NCI-H1105 treated with DMSO at 0.1 percent for 48 hours (cell line): ENCODE data around the gene SPO11.
"Not testable (repeated sequence)": the region's sequence is repeated elsewhere in the genome, so short reads cannot be mapped to it uniquely, and the experiment has no call there.

Experiments
- DNase-seq: peaks from one replicate; lab custom pipeline; 2025; lab: John Stamatoyannopoulos, UW

SPO11 gene

DNA sequence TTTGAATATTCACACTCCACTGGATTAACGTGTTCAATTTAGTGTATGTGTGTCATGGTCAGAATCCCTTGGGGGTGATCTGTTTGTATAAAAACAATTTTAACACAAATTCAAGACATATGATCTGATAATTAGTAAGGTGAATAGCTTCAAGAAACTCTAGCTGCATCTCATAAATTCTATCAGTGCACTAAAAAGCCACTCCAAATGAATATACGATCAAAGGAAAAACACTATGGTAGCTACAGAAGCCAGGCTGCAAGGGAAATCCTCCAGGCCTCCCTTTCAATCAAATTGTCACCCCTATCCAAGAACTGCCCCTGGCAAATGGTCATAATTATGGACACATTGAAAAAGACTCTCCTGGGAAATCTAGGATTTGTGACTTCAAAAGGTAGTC, 12.1 kb downstream of the SPO11 start:
- DNase-seq: no peak

- DNase-seq: no peak
Observed at GRCh38 chr20:57342829-57343228, 13.2 kb downstream of the SPO11 start.

DNA sequence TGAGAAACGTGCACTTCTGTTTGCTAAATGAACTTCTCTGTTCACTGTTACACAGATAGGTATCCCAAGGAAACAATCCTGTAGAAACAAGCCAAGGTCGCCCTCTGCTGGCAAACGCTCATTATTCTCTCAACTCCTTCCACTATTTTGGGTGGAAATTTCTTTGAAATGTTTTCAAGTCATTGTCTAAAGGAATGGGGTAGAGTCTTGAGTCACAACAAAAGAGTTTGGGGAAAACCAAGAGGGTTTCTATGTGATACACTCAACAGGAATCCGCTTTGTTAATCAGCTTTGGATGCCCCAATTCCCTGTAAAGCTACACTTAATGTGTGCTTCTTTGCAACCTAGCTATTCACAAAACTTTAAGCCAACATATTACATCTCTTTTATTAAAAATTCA, 16.9 kb downstream of the SPO11 start:
- DNase-seq: peak; percentile 46

- no peak for DNase-seq
Observed at GRCh38 chr20:57347393-57347792, 17.8 kb downstream of the SPO11 start.

- not testable (repeated sequence) for DNase-seq
Observed at GRCh38 chr20:57348200-57348921, 18.8 kb downstream of the SPO11 start.

- DNase-seq: not testable (repeated sequence)
Observed at GRCh38 chr20:57348922-57349574, 19.4 kb downstream of the SPO11 start.

DNA sequence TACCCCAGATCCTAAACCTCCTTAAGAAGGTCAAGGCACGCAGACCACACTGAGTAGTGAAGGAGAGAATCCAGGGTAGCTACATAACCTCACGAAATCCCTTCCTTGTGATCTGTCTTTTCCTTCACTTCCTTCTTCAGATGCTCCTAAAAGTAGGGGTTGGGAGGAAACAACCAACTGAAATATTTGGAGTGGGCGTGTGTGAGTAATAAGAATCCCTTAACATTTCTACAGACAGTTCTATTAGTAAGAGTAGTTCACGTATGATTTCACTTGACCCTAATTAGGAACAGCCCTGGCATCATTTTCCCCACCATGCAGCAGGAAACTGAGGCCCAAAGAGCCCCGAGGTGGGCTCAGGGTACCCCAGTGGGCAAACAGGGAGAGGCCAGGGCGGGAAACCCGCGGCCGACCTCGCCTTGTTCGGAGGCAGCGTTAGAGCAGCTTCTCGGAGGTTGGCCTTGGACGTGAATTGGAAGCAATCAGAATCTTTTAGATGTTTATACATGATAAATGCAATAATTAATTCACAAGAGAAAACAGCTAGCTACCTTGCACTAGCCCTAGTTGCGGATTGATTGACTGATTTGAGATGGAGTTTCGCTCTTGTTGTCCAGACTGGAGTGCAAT, 20.6 kb downstream of the SPO11 start:
- DNase-seq: no peak

DNA sequence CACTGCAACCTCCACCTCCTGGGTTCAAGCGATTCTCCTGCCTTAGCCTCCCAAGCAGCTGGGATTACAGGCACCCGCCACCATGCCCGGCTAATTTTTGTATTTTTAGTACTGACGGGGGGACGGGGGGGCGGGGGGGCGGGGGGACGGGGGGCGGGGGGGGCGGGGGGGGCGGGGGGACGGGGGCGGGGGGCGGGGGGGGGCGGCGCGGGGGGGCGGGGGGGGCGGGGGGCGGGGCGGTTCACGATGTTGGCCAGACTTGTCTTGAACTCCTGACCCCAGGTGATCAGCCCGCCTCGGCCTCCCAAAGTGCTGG, 21.1 kb downstream of the SPO11 start:
- DNase-seq: not testable (repeated sequence)

- peak; percentile 91 for DNase-seq
Observed at GRCh38 chr20:57351042-57351783, 21.6 kb downstream of the SPO11 start, which contains the start of gene RAE1. RAE1 (plus strand) TSS chr20:57351255; CDS start chr20:57354039, 2,784 bp downstream.

DNA sequence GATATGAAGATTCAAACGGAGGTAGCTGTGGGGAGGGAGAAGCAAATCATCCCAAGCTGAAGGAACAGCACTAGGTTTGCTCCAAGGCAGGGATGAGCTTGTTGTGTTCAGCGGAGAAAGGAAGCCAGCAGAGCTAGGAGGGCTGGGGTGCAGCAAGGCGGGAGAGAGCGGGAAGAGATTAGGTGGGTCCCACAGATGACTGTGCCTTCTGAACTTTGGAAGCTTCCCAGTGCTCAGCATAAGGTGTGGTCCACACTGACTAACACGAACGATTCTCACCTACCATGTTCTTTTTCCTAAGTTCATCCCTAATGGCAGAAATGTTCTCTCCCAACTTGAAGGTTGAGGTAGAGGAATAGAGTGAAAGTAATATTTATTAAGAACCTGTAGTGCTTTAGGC, 22.7 kb downstream of the SPO11 start:
- DNase-seq: no peak

- DNase-seq: no peak
Observed at GRCh38 chr20:57353351-57353750, 23.7 kb downstream of the SPO11 start.

- DNase-seq: no peak
Observed at GRCh38 chr20:57361517-57361916, 31.9 kb downstream of the SPO11 start.

GRCh38 chr20:57364451-57364850, 34.8 kb downstream of the SPO11 start:
- DNase-seq: no peak

DNA sequence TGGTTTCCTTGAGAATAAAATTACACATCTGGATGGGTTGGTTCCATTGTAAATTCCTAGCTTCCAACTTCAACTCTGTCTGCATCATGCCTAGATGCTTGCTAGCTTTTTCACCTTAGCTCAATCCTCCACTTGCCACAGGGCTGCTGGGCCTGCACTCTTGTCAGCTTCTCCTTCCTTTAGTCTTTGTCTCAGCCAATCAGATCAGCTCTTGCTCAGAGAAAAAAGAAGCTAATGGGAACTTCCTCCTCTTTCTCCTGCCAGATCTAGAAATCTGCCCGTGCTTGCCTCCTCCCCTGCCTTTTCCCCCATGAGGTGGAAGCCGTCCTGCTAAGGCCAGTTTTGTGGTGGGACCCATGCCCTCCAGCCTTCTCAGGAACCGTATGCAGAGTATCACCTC, 40.0 kb downstream of the SPO11 start:
- DNase-seq: no peak

GRCh38 chr20:57370316-57370715, 40.7 kb downstream of the SPO11 start:
- no peak for DNase-seq

DNA sequence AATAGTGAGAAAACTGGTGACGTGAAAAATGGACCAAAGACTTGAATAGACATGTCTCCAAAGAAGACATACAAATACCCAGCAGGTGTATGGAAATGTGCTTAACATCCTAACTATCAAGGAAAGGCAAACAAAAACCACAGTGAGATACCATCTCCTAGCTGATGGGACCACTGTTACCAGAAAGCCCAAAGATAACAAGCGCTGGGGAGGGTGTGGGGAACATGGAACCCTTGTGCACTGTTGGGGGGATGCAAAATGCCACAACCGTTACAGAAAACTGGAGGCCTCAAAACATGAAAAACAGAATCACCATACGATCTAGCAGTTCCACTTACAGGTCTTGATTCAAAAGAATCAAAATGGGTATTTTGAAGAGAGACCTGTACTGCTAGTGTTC, 41.8 kb downstream of the SPO11 start:
- DNase-seq: no peak

- DNase-seq: no peak
Observed at GRCh38 chr20:57372157-57372556, 42.6 kb downstream of the SPO11 start.

DNA sequence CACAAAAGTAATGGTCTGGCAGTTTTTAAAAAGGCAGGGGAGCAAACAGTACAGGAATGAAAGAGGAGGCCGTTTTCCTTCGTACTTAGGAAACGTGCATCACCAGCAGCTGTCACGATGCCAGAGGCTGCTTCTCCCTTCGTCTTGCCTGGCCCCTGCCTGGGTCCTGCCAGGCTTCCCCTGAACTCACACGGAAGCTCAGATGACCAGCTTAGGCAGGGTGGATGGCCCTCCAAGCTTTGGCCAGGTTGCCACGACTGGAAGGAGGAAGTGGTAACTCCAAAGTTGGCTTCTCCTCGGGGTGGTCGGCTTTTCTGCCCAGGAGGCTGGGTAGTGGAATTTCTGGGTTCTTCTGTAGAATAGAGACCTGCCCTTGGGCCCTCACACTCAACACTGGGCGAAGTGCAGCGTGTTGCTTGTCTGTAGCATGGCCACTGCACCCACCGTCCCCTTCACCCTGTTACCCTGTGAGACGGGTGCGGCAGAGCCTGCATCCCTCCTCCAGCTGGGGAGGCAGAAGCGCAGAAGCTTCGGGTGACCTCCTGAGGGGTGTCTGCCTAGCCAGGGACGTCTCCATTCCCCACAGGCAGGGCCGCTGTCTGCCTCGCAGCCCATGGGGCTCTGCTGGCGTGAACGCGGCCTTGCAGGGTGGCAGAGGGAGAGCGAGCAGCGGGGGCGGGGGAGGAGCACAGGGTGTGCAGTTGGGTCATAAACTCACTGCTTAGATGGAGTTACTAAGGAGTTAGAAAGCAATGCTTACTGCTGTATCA, 43.2 kb downstream of the SPO11 start:
- no peak for DNase-seq

DNA sequence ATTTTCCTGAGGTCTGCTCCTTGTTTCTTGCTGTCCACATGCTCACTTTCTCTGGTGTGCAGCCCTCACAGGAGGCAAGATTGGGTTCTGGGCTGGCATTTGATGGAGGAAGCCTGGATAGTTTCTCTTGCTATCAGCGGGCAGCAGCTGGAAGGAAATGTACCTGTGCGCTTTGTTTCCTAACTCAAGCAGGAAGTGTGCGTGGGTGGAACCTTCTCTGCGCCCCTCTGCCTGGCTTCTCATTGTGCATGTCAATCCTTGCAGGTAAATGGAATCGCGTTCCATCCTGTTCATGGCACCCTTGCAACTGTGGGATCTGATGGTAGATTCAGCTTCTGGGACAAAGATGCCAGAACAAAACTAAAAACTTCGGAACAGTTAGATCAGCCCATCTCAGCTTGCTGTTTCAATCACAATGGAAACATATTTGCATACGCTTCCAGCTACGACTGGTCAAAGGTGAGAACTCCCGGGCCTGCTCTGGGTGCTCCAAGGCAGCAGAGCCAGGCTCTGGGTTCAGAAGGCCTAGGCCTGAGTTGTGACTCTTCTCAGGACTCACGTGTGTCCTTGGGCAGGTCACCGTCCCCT, 44.8 kb downstream of the SPO11 start:
- DNase-seq: no peak

- DNase-seq: no peak
Observed at GRCh38 chr20:57374931-57375651, 45.5 kb downstream of the SPO11 start.
